Mesendoderm (in vitro differentiated cells): ENCODE measurements around the gene PLB1.

Source experiments
- DNase-seq: peaks from one replicate; pipeline ENCODE4 v3.0.0; 2013
- H2AK5ac ChIP-seq: 2 replicates; pipeline ENCODE4 v1.6.1; 2013; ENCODE audit warnings: low read length, inconsistent platforms
- H2BK120ac ChIP-seq: 2 replicates; pipeline ENCODE4 v1.6.1; 2013; ENCODE audit warnings: low read depth, mild to moderate bottlenecking, low read length, moderate library complexity, mixed read lengths
- H2BK15ac ChIP-seq: replicated peaks from 2 replicates; pipeline ENCODE4 v1.6.1; 2013; ENCODE audit warnings: low read depth, mild to moderate bottlenecking, moderate library complexity
- H2BK5ac ChIP-seq: 2 replicates; pipeline ENCODE4 v1.6.1; 2013; ENCODE audit warnings: low read length, inconsistent platforms
- H3K18ac ChIP-seq: 2 replicates; pipeline ENCODE4 v1.6.1; 2013; ENCODE audit warnings: mild to moderate bottlenecking, low read length, mixed read lengths
- H3K23ac ChIP-seq: one replicate; pipeline ENCODE4 v1.6.1; 2013; ENCODE audit warnings: low read length
- H3K27ac ChIP-seq: 2 replicates; pipeline ENCODE4 v1.5.1; 2013; ENCODE audit warnings: low read depth, mild to moderate bottlenecking, inconsistent platforms, low read length, moderate library complexity
- H3K27me3 ChIP-seq: 2 replicates; pipeline ENCODE4 v1.6.1; 2013; ENCODE audit warnings: low read length, control low read depth, mild to moderate bottlenecking, inconsistent platforms; ENCODE audit not compliant: insufficient read depth, poor library complexity
- H3K36me3 ChIP-seq: 2 replicates; pipeline ENCODE4 v1.6.1; 2013; ENCODE audit warnings: low read length, inconsistent platforms; ENCODE audit not compliant: control insufficient read depth, insufficient read depth
- H3K4ac ChIP-seq: one replicate; pipeline ENCODE4 v1.6.1; 2013; ENCODE audit warnings: low read depth, mild to moderate bottlenecking, low read length, moderate library complexity
- H3K4me1 ChIP-seq: 2 replicates; pipeline ENCODE4 v1.6.1; 2013; ENCODE audit warnings: low read depth, low read length, inconsistent platforms; ENCODE audit not compliant: control insufficient read depth
- H3K4me2 ChIP-seq: 2 replicates; pipeline ENCODE4 v1.6.1; 2013; ENCODE audit warnings: low read length
- H3K4me3 ChIP-seq: 2 replicates; pipeline ENCODE4 v1.5.1; 2013; ENCODE audit warnings: mild to moderate bottlenecking, low read length
- H3K56ac ChIP-seq: one replicate; pipeline ENCODE4 v1.6.1; 2013; ENCODE audit warnings: low read length
- H3K79me1 ChIP-seq: 2 replicates; pipeline ENCODE4 v1.6.1; 2013; ENCODE audit warnings: low read length, inconsistent platforms
- H3K79me2 ChIP-seq: 2 replicates; pipeline ENCODE4 v1.6.1; 2013; ENCODE audit warnings: mild to moderate bottlenecking, low read length; ENCODE audit not compliant: control insufficient read depth, insufficient read depth
- H3K9ac ChIP-seq: 2 replicates; pipeline ENCODE4 v1.6.1; 2013; ENCODE audit warnings: low read length, inconsistent platforms
- H4K5ac ChIP-seq: one replicate; pipeline ENCODE4 v1.6.1; 2013; ENCODE audit warnings: low read length
- H4K8ac ChIP-seq: one replicate; pipeline ENCODE4 v1.6.1; 2013; ENCODE audit warnings: low read depth, mild to moderate bottlenecking, control low read depth, low read length, moderate library complexity
- WGBS: extraction: QIAGEN DNeasy Blood & Tissue Kit; methylation state at CpG from one replicate; pipeline ENCODE4 v1.1.7; 2013; ENCODE audit warnings: low lambda C conversion rate, missing lambda C conversion rate; ENCODE audit not compliant: insufficient coverage; ENCODE audit errors: extremely low coverage; 5-methylcytosine and 5-hydroxymethylcytosine counted together

PLB1 gene

GRCh38 chr2:28668106-28668814 lies 172.4 kb downstream of the PLB1 start:
- Histone ChIP-seq H3K4me3 (no peak overlapping the region), H3K18ac (no peak overlapping the region), H3K4me1 (no peaks in the 10 kb centered on the region), H3K27ac (no peak overlapping the region), H2AK5ac (no peak overlapping the region), H3K27me3 (no peaks in the 10 kb centered on the region), H3K79me2 (no peaks in the 10 kb centered on the region), H2BK5ac (no peak overlapping the region), H3K56ac (no peak overlapping the region), H2BK15ac (no peak overlapping the region), H3K4ac (no peak overlapping the region), H3K4me2 (no peak overlapping the region), H2BK120ac (no peak overlapping the region), H4K8ac (no peak overlapping the region), H4K5ac (no peak overlapping the region), H3K36me3 (no peaks in the 10 kb centered on the region), H3K23ac (no peak overlapping the region), H3K79me1 (no peaks in the 10 kb centered on the region), H3K9ac (no peak overlapping the region)
- WGBS: no CpG with 5 or more reads among the region's 5 CpGs
- no peak for DNase-seq

DNA sequence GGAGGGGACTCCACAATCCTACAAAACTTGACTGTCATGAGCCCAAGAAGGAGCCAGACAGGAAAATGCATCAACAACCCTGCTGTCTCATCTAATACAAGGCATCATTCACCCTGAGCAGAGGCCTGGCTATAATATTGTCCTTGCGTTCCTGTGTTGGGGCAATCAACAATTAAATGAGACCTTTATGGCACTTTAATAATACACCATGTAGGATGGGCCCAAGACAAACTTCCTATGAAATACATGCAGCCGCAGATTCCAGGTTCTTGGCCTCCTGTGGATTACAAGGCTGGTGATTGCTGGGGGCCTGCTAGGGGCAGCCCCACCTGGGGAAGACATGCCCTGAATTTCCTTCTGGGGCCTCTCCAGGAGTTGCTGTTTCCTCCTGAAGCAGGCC lies 173.0 kb downstream of the PLB1 start:
- no peak overlapping the region for H3K4me3 ChIP-seq
- no CpG with 5 or more reads among the region's 2 CpGs for WGBS
- no peaks in the 10 kb centered on the region for H3K79me2 ChIP-seq
- H3K56ac ChIP-seq: no peak overlapping the region
- no peak overlapping the region for H3K18ac ChIP-seq
- no peak overlapping the region for H3K23ac ChIP-seq
- H3K4me1 ChIP-seq: no peaks in the 10 kb centered on the region
- no peak overlapping the region for H3K4me2 ChIP-seq
- no peak overlapping the region for H4K8ac ChIP-seq
- no peak overlapping the region for H4K5ac ChIP-seq
- H3K4ac ChIP-seq: no peak overlapping the region
- no peak overlapping the region for H2BK5ac ChIP-seq
- H3K27ac ChIP-seq: no peak overlapping the region
- DNase-seq: no peak
- no peak overlapping the region for H2BK120ac ChIP-seq
- no peak overlapping the region for H2AK5ac ChIP-seq
- no peaks in the 10 kb centered on the region for H3K27me3 ChIP-seq
- H2BK15ac ChIP-seq: no peak overlapping the region
- no peaks in the 10 kb centered on the region for H3K36me3 ChIP-seq
- H3K79me1 ChIP-seq: no peaks in the 10 kb centered on the region
- H3K9ac ChIP-seq: no peak overlapping the region

- H2AK5ac ChIP-seq: no peak overlapping the region
- H3K56ac ChIP-seq: no peak overlapping the region
- no peaks in the 10 kb centered on the region for H3K79me2 ChIP-seq
- H3K36me3 ChIP-seq: no peaks in the 10 kb centered on the region
- H3K23ac ChIP-seq: no peak overlapping the region
- H3K4me3 ChIP-seq: no peak overlapping the region
- no peak overlapping the region for H3K9ac ChIP-seq
- WGBS: no CpG with 5 or more reads among the region's 2 CpGs
- no peaks in the 10 kb centered on the region for H3K79me1 ChIP-seq
- H2BK15ac ChIP-seq: no peak overlapping the region
- no peak overlapping the region for H3K4ac ChIP-seq
- H3K27me3 ChIP-seq: no peaks in the 10 kb centered on the region
- DNase-seq: no peak
- no peak overlapping the region for H3K27ac ChIP-seq
- H3K4me2 ChIP-seq: no peak overlapping the region
- H4K8ac ChIP-seq: no peak overlapping the region
- no peak overlapping the region for H4K5ac ChIP-seq
- H2BK120ac ChIP-seq: no peak overlapping the region
- no peak overlapping the region for H2BK5ac ChIP-seq
- no peak overlapping the region for H3K18ac ChIP-seq
- no peaks in the 10 kb centered on the region for H3K4me1 ChIP-seq
Observed at GRCh38 chr2:28670856-28671255, 175.0 kb downstream of the PLB1 start.

DNA sequence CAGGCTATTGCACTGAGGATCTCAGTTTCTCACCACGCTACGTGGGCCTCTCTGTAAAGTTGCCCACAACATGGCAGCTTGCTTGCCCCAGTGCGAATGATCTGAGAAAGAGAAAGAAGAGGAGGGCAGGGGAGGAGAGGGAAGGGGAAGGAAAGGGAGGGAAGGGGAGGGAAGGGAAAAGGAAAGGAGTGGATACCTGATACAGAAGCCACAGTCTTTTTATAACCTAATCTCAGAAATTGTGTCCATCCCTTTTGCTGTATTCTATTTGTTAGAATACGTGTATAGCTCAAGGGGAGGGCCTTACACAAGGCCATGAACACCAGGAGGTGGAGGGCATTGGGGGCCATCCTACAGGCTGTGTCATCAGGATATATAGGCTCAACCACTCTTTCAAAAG lies 177.5 kb downstream of the PLB1 start:
- no peak overlapping the region for H3K4me2 ChIP-seq
- no peak overlapping the region for H2AK5ac ChIP-seq
- H3K56ac ChIP-seq: no peak overlapping the region
- WGBS: no CpG with 5 or more reads among the region's 4 CpGs
- no peak for DNase-seq
- no peak overlapping the region for H3K4me3 ChIP-seq
- no peak overlapping the region for H4K8ac ChIP-seq
- H3K23ac ChIP-seq: no peak overlapping the region
- no peaks in the 10 kb centered on the region for H3K79me1 ChIP-seq
- no peaks in the 10 kb centered on the region for H3K4me1 ChIP-seq
- H2BK5ac ChIP-seq: no peak overlapping the region
- H3K36me3 ChIP-seq: no peaks in the 10 kb centered on the region
- no peak overlapping the region for H2BK120ac ChIP-seq
- no peak overlapping the region for H3K4ac ChIP-seq
- H3K18ac ChIP-seq: no peak overlapping the region
- H3K9ac ChIP-seq: no peak overlapping the region
- no peak overlapping the region for H3K27ac ChIP-seq
- H3K79me2 ChIP-seq: no peaks in the 10 kb centered on the region
- no peak overlapping the region for H2BK15ac ChIP-seq
- H4K5ac ChIP-seq: no peak overlapping the region
- H3K27me3 ChIP-seq: no peaks in the 10 kb centered on the region

DNA sequence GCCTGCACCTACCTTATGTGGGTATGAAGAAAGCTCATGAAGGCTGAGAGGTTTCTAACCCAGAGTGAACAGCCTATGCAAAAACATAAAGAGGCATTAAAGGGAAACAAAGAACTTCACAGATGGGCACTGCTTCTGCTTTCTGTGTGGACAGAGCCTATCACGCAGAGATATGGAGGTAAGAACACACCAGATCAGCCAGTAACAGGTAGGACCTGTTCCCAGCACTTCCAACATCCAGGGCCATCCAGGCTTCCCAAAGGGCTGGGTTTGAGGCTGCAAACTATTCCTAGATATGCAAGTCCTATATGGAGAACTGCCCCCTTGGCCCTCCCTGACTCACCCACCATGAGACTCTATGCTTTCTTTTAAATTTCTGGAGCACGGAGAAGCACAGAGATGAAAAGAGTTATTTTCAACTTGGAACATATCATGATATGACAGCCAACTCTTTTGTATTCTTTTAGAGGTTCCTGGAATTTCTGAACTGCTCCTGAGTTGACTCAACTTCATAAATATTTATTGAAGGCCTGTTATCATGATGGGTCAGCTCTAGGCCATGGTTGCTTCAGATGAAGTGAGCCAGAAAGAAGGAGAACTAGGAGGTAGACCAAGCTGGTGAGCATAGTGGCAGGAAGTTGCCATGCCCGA lies 178.3 kb downstream of the PLB1 start:
- H3K4me1 ChIP-seq: no peaks in the 10 kb centered on the region
- H3K18ac ChIP-seq: no peak overlapping the region
- H4K5ac ChIP-seq: no peak overlapping the region
- H3K23ac ChIP-seq: no peak overlapping the region
- H2BK5ac ChIP-seq: no peak overlapping the region
- no peak overlapping the region for H2BK120ac ChIP-seq
- no peak overlapping the region for H2AK5ac ChIP-seq
- no peak overlapping the region for H3K4ac ChIP-seq
- no peak overlapping the region for H3K56ac ChIP-seq
- no peak for DNase-seq
- no peak overlapping the region for H3K9ac ChIP-seq
- no peaks in the 10 kb centered on the region for H3K36me3 ChIP-seq
- no peaks in the 10 kb centered on the region for H3K27me3 ChIP-seq
- H3K79me1 ChIP-seq: no peaks in the 10 kb centered on the region
- no peak overlapping the region for H3K27ac ChIP-seq
- H3K79me2 ChIP-seq: no peaks in the 10 kb centered on the region
- no peak overlapping the region for H2BK15ac ChIP-seq
- WGBS: no CpG with 5 or more reads among the region's 3 CpGs
- no peak overlapping the region for H4K8ac ChIP-seq
- H3K4me2 ChIP-seq: no peak overlapping the region
- H3K4me3 ChIP-seq: no peak overlapping the region

GRCh38 chr2:28674713-28675068 lies 178.8 kb downstream of the PLB1 start:
- Histone ChIP-seq H3K18ac (no peak overlapping the region), H4K8ac (no peak overlapping the region), H3K9ac (no peak overlapping the region), H3K4ac (no peak overlapping the region), H3K56ac (no peak overlapping the region), H2BK15ac (no peak overlapping the region), H3K23ac (no peak overlapping the region), H3K79me2 (no peaks in the 10 kb centered on the region), H3K27me3 (no peaks in the 10 kb centered on the region), H3K36me3 (no peaks in the 10 kb centered on the region), H3K4me2 (no peak overlapping the region), H2BK5ac (no peak overlapping the region), H2BK120ac (no peak overlapping the region), H3K27ac (no peak overlapping the region), H3K4me3 (no peak overlapping the region), H3K79me1 (no peaks in the 10 kb centered on the region), H4K5ac (no peak overlapping the region), H3K4me1 (no peaks in the 10 kb centered on the region), H2AK5ac (no peak overlapping the region)
- no peak for DNase-seq
- WGBS: no CpG with 5 or more reads among the region's 1 CpG
